Mesendoderm (in vitro differentiated cells): ENCODE measurements around the gene TMEM263.

ENCODE experiments used
- DNase-seq: peaks from one replicate; pipeline ENCODE4 v3.0.0; 2013
- H2AK5ac ChIP-seq: 2 replicates; pipeline ENCODE4 v1.6.1; 2013; ENCODE audit warnings: low read length, inconsistent platforms
- H2BK120ac ChIP-seq: 2 replicates; pipeline ENCODE4 v1.6.1; 2013; ENCODE audit warnings: low read depth, mild to moderate bottlenecking, low read length, moderate library complexity, mixed read lengths
- H2BK15ac ChIP-seq: replicated peaks from 2 replicates; pipeline ENCODE4 v1.6.1; 2013; ENCODE audit warnings: low read depth, mild to moderate bottlenecking, moderate library complexity
- H2BK5ac ChIP-seq: 2 replicates; pipeline ENCODE4 v1.6.1; 2013; ENCODE audit warnings: low read length, inconsistent platforms
- H3K18ac ChIP-seq: 2 replicates; pipeline ENCODE4 v1.6.1; 2013; ENCODE audit warnings: mild to moderate bottlenecking, low read length, mixed read lengths
- H3K23ac ChIP-seq: one replicate; pipeline ENCODE4 v1.6.1; 2013; ENCODE audit warnings: low read length
- H3K27ac ChIP-seq: 2 replicates; pipeline ENCODE4 v1.5.1; 2013; ENCODE audit warnings: low read depth, mild to moderate bottlenecking, inconsistent platforms, low read length, moderate library complexity
- H3K27me3 ChIP-seq: 2 replicates; pipeline ENCODE4 v1.6.1; 2013; ENCODE audit warnings: low read length, control low read depth, mild to moderate bottlenecking, inconsistent platforms; ENCODE audit not compliant: insufficient read depth, poor library complexity
- H3K36me3 ChIP-seq: 2 replicates; pipeline ENCODE4 v1.6.1; 2013; ENCODE audit warnings: low read length, inconsistent platforms; ENCODE audit not compliant: control insufficient read depth, insufficient read depth
- H3K4ac ChIP-seq: one replicate; pipeline ENCODE4 v1.6.1; 2013; ENCODE audit warnings: low read depth, mild to moderate bottlenecking, low read length, moderate library complexity
- H3K4me1 ChIP-seq: 2 replicates; pipeline ENCODE4 v1.6.1; 2013; ENCODE audit warnings: low read depth, low read length, inconsistent platforms; ENCODE audit not compliant: control insufficient read depth
- H3K4me2 ChIP-seq: 2 replicates; pipeline ENCODE4 v1.6.1; 2013; ENCODE audit warnings: low read length
- H3K4me3 ChIP-seq: 2 replicates; pipeline ENCODE4 v1.5.1; 2013; ENCODE audit warnings: mild to moderate bottlenecking, low read length
- H3K56ac ChIP-seq: one replicate; pipeline ENCODE4 v1.6.1; 2013; ENCODE audit warnings: low read length
- H3K79me1 ChIP-seq: 2 replicates; pipeline ENCODE4 v1.6.1; 2013; ENCODE audit warnings: low read length, inconsistent platforms
- H3K79me2 ChIP-seq: 2 replicates; pipeline ENCODE4 v1.6.1; 2013; ENCODE audit warnings: mild to moderate bottlenecking, low read length; ENCODE audit not compliant: control insufficient read depth, insufficient read depth
- H3K9ac ChIP-seq: 2 replicates; pipeline ENCODE4 v1.6.1; 2013; ENCODE audit warnings: low read length, inconsistent platforms
- H4K5ac ChIP-seq: one replicate; pipeline ENCODE4 v1.6.1; 2013; ENCODE audit warnings: low read length
- H4K8ac ChIP-seq: one replicate; pipeline ENCODE4 v1.6.1; 2013; ENCODE audit warnings: low read depth, mild to moderate bottlenecking, control low read depth, low read length, moderate library complexity
- WGBS: extraction: QIAGEN DNeasy Blood & Tissue Kit; methylation state at CpG from one replicate; pipeline ENCODE4 v1.1.7; 2013; ENCODE audit warnings: low lambda C conversion rate, missing lambda C conversion rate; ENCODE audit not compliant: insufficient coverage; ENCODE audit errors: extremely low coverage; 5-methylcytosine and 5-hydroxymethylcytosine counted together

Gene TMEM263

GRCh38 chr12:106982229-106982628 is 26.5 kb downstream of the TMEM263 start:
- Histone ChIP-seq H3K27me3 (no peaks in the 10 kb centered on the region), H3K4me1 (peaks cover 3% of the 10 kb centered on the region), H3K18ac (no peak overlapping the region), H3K27ac (no peak overlapping the region), H3K79me1 (peaks cover 2% of the 10 kb centered on the region), H3K79me2 (no peaks in the 10 kb centered on the region), H3K4me2 (no peak overlapping the region), H3K23ac (no peak overlapping the region), H2BK120ac (no peak overlapping the region), H3K4ac (no peak overlapping the region), H4K8ac (no peak overlapping the region), H3K4me3 (no peak overlapping the region), H3K56ac (no peak overlapping the region), H2AK5ac (no peak overlapping the region), H4K5ac (no peak overlapping the region), H2BK5ac (no peak overlapping the region), H3K36me3 (no peaks in the 10 kb centered on the region), H3K9ac (no peak overlapping the region), H2BK15ac (no peak overlapping the region)
- no peak for DNase-seq
- no CpG with 5 or more reads among the region's 1 CpG for WGBS

GRCh38 chr12:106984588-106985137 is 29.0 kb downstream of the TMEM263 start:
- Histone ChIP-seq H3K36me3 (no peaks in the 10 kb centered on the region), H4K5ac (no peak overlapping the region), H3K4me3 (no peak overlapping the region), H3K27ac (no peak overlapping the region), H3K4ac (no peak overlapping the region), H2BK5ac (no peak overlapping the region), H4K8ac (no peak overlapping the region), H3K9ac (no peak overlapping the region), H2BK120ac (no peak overlapping the region), H2BK15ac (no peak overlapping the region), H3K27me3 (no peaks in the 10 kb centered on the region), H3K18ac (no peak overlapping the region), H3K23ac (no peak overlapping the region), H2AK5ac (no peak overlapping the region), H3K4me2 (no peak overlapping the region), H3K4me1 (peaks cover 3% of the 10 kb centered on the region), H3K79me2 (no peaks in the 10 kb centered on the region), H3K56ac (no peak overlapping the region), H3K79me1 (peaks cover 2% of the 10 kb centered on the region)
- DNase-seq = no peak
- WGBS = no CpG with 5 or more reads among the region's 6 CpGs

DNA sequence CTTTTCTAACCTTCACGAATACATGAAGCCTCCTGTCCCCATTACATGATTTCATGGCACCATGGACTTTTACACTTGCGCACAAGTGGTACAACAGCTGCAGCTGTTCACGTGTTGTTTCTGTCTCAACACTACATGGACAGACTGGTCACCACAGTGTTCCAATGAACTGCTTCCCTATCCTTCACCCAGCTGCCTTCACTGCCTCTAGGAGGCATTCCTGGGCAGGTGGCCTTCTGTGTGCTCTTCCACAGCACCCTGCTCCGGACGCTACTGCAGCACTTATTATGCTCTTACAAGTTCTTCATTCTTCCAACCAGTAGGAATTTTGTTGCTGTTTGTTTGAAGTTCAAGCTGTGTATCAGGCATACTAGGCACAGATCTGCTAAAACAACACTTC is 29.8 kb downstream of the TMEM263 start:
- Histone ChIP-seq H3K18ac (no peak overlapping the region), H2AK5ac (no peak overlapping the region), H3K79me2 (no peaks in the 10 kb centered on the region), H3K4me3 (no peak overlapping the region), H2BK15ac (no peak overlapping the region), H3K4ac (no peak overlapping the region), H3K4me2 (no peak overlapping the region), H3K9ac (no peak overlapping the region), H3K36me3 (no peaks in the 10 kb centered on the region), H3K4me1 (peaks cover 3% of the 10 kb centered on the region), H4K8ac (no peak overlapping the region), H3K56ac (peak overlapping the region; percentile 50), H3K27me3 (no peaks in the 10 kb centered on the region), H3K27ac (no peak overlapping the region), H4K5ac (no peak overlapping the region), H2BK5ac (no peak overlapping the region), H3K23ac (no peak overlapping the region), H3K79me1 (peaks cover 2% of the 10 kb centered on the region), H2BK120ac (no peak overlapping the region)
- no CpG with 5 or more reads among the region's 5 CpGs for WGBS
- DNase-seq = no peak

DNA sequence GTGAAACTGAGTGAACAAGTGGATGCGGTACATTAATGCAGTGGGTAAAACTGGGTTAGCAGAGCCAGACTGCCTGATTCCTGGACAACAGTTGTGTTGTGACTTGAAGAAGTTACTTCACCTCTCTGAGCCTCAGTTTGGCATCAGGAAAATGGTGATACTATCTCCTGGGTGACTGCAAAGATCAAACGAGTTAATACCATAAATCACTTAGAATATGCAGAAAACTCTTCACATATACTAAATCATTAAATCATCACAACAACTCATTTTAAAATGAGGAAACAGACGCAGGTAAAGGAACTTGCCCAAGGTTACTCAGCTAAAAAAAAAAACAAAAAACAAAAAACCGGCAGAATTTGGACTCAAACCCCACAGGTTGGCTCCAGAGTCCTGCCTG is 30.4 kb downstream of the TMEM263 start:
- H3K27ac ChIP-seq = no peak overlapping the region
- peak overlapping the region; percentile 88 for H3K56ac ChIP-seq
- no peak overlapping the region for H2BK15ac ChIP-seq
- no peak overlapping the region for H4K8ac ChIP-seq
- H3K4me3 ChIP-seq = peak overlapping the region; percentile 69
- no peak overlapping the region for H4K5ac ChIP-seq
- peaks cover 2% of the 10 kb centered on the region for H3K79me1 ChIP-seq
- H2BK5ac ChIP-seq = no peak overlapping the region
- no peak overlapping the region for H3K18ac ChIP-seq
- no peak overlapping the region for H2AK5ac ChIP-seq
- WGBS = no CpG with 5 or more reads among the region's 4 CpGs
- no peak overlapping the region for H3K4ac ChIP-seq
- H3K4me2 ChIP-seq = peak overlapping the region; percentile 81
- DNase-seq = no peak
- peak overlapping the region; percentile 79 for H3K9ac ChIP-seq
- H2BK120ac ChIP-seq = no peak overlapping the region
- no peaks in the 10 kb centered on the region for H3K27me3 ChIP-seq
- peaks cover 3% of the 10 kb centered on the region for H3K4me1 ChIP-seq
- H3K79me2 ChIP-seq = no peaks in the 10 kb centered on the region
- no peak overlapping the region for H3K23ac ChIP-seq
- H3K36me3 ChIP-seq = no peaks in the 10 kb centered on the region

DNA sequence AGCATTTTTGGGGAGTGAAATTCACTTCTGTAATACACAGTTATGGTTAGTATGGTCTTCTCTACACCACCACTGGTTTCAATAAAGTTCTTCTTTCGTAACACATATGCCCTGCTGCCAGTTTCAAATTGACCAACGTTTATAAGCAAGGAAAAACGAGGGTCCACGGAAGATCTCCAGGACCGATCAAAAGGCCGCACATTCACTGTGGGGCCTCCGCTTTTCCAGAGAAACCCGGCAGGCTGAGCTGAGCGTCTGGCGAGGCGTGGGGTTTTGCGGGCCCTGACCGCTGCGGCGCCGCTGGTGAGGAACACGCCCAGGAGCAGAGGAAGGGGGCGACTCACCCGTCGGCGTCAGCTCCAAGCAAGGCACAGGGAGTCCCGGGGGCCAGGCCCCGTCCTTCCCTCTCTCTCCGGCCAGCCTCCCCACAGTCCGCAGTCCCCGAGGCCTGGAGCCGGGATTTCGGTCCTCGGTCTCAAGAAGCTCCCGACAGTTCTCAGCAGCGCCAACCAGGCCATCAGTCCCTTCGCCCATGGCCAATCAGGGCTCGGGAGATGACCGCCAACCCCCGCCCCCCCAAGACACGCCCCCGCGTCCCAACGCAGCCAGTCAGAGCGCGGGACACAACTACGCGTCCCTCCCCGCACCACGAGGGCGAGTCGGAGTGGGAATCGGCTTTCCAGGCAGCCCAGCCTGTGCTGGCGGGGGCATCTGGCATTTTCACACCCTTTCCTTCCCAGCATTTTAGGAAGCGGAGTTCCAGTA is 31.1 kb downstream of the TMEM263 start, which contains the start of gene MTERF2:
TSS of gene MTERF2 (minus strand) at position 522 of the 765 bp plus-strand sequence. CDS start 8,432 bp downstream, outside the sequence.
- Histone ChIP-seq H3K4me3 (peak within 1 kb of the TSS; percentile 69), H2AK5ac (no peak within 1 kb of the TSS), H3K4me2 (peak within 1 kb of the TSS; percentile 81), H2BK120ac (no peak within 1 kb of the TSS), H3K4me1 (peaks cover 3% of the 10 kb centered on the region), H3K4ac (peak within 1 kb of the TSS; percentile 43), H2BK15ac (no peak within 1 kb of the TSS), H3K79me2 (no peaks in the 10 kb centered on the region), H3K9ac (peak within 1 kb of the TSS; percentile 79), H3K79me1 (peaks cover 2% of the 10 kb centered on the region), H3K56ac (peak within 1 kb of the TSS; percentile 88), H3K36me3 (no peaks in the 10 kb centered on the region), H3K18ac (peak within 1 kb of the TSS; percentile 91), H3K27ac (peak within 1 kb of the TSS; percentile 43), H3K23ac (no peak within 1 kb of the TSS), H4K8ac (no peak within 1 kb of the TSS), H2BK5ac (no peak within 1 kb of the TSS), H3K27me3 (no peaks in the 10 kb centered on the region), H4K5ac (no peak within 1 kb of the TSS)
- DNase-seq = peak; percentile 99
- no CpG with 5 or more reads among the region's 50 CpGs for WGBS
